Measurements from ENCODE around the gene NDST1.

- TF ChIP-seq CTCF (IDR thresholded peaks at IDR 0.05) = no peak
- TF ChIP-seq POLR2A (IDR thresholded peaks at IDR 0.05) = no peak
Measured at GRCh38 chr5:150575745-150576448, 68.0 kb downstream of the NDST1 start.
